ENCODE results near the gene PUS7. TPM values are rescaled to one million over a fixed set of nuclear protein-coding genes. Genes with fewer than 3 reads are reported as not detected.
"Not testable (repeated sequence)": the region's sequence is repeated elsewhere in the genome, so short reads cannot be mapped to it uniquely, and the experiment has no call there.

The PUS7 gene
- total RNA-seq, 1 experiment from 2014 or later = 61.0 TPM

GRCh38 chr7:105497016-105497415 lies 25.1 kb downstream of the PUS7 start:
- DNase-seq (ENCODE audit: low read depth) = no peak

GRCh38 chr7:105496521-105496920 lies 25.6 kb downstream of the PUS7 start:
- DNase-seq (ENCODE audit: low read depth) = peak; percentile 14

DNA sequence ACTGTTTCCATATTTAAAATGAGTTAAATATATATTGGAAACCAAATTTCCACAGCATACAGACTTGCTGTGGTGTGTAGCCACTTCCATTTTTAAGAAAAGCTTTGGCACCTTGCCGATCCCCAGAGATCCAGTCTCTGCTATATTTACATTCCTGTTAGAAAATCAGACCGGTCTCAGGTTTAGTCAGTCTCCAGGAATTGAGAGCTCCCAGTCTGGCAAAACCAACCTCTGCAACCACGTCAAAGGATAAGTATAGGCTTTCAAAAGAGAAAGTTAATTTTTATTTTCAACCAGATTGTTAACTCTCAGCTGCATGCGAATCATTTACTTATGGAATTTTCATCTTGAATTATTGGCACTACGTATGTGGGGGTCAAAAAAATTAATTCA lies 28.2 kb downstream of the PUS7 start:
- peak; percentile 85 for DNase-seq (ENCODE audit: low read depth)

GRCh38 chr7:105493196-105493922 lies 28.7 kb downstream of the PUS7 start:
- peak; percentile 46 for DNase-seq (ENCODE audit: low read depth)

GRCh38 chr7:105489409-105489808 lies 32.7 kb downstream of the PUS7 start:
- DNase-seq (ENCODE audit: low read depth) = no peak

GRCh38 chr7:105487579-105488571 lies 34.2 kb downstream of the PUS7 start:
- DNase-seq (ENCODE audit: low read depth) = peak; percentile 72

GRCh38 chr7:105480931-105481330 lies 41.1 kb downstream of the PUS7 start:
- no peak for DNase-seq (ENCODE audit: low read depth)

- no peak for DNase-seq (ENCODE audit: low read depth)
Measured at GRCh38 chr7:105478606-105479005, 43.5 kb downstream of the PUS7 start.

DNA sequence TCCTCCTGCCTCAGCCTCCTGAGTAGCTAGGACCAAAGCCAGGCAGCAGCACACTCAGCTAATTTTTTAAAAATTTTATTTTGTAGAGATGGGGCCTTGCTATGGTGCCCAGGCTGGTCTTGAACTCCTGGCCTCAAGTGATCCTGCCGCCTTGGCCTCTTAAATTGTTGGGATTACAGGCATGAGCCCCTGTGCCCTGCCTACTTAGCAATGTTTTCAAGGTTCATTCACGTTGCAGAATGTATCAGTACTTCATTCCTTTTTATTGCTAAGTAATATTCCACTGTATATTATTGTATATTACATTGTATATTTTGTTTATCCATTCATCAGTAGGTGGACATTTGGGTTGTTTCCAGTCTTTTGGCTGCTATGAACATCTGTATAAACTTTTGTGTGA lies 44.2 kb downstream of the PUS7 start:
- DNase-seq (ENCODE audit: low read depth) = no peak

DNA sequence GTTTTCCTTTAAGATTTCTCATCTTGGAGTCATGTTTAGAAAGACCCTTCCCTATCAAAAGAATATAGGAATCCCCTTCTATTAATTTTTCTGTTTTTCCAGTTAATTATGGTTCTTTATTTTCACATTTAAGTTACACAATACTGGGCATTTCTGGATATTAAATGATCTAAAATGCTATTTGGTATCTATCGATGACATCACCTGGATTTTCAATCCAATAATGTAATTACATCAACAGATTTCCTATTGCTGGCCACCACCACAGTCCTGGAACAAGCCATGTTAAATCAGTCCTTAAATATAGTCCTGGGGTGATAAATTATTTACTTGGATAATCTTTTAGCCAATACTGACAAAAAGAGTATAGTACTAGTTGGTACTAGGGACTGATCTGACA lies 48.0 kb downstream of the PUS7 start:
- no peak for DNase-seq (ENCODE audit: low read depth)

- DNase-seq (ENCODE audit: low read depth) = peak; percentile 53
Measured at GRCh38 chr7:105473163-105473562, 48.9 kb downstream of the PUS7 start.

DNA sequence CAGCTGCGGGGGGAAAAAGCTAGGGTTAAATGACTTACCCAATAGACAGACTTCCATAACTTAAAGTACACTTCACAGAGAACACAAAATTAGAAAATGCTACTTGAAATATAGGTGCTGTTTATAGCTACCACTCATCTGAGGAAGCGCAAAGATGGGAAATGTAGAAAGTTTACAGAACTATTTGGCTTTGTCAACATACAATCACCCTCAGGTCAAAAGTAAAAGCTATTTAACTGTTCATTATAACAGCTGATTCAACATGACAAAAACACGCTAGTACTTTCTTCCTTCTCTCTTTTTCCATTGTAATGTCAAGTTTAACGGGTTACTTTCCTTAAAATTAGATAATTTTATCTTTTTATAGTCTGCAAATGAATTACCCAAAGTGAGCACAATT lies 51.2 kb downstream of the PUS7 start:
- DNase-seq (ENCODE audit: low read depth) = no peak

DNA sequence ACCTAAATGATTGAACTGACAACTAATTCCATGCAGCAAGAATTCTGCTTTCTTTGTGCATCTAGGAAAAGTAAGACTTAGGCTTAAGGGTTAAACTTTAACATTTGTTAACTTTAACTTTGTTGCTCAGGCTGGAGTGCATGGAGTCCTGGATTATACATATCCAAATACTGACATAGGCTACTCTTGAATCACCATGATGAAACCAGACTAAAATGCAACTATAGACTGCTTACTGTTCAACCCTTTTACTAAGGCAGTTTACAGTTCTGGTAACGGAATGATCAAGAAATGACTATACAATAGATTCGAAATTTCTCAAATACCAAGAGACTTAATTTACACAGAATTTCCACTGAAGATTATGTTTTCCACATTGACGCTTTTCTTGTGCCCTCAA lies 52.0 kb downstream of the PUS7 start:
- DNase-seq (ENCODE audit: low read depth) = no peak

DNA sequence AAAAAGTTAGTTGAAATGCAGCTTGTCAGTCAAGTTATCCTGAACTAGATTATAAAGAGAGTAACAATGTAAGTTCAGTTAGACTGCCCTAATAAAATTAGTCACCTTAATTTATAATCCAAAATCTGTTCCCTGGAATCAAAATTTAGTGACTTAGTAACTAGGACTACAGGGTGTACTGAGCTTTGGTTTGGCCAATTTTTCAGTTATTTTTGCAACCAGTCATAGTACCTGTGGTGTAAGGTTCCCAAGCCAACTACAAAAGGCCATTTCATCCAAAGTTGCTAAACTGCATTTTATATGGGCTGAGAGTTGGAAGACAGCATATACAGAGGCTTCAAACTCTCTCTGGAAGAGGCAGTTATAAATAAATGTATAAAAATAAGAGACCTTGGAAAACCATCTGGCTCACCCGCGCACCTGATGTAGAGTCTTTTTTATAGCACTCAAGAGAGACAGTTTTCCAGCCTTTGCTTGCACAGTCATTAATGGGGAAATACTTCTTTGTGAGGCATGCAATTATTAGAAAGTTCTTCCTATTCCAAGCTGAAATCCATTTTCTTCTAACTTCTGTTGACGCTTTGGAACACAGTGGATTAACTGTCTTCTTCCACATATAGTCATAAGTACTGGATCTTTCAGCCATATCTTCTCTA lies 59.2 kb downstream of the PUS7 start:
- no peak for DNase-seq (ENCODE audit: low read depth)

GRCh38 chr7:105461518-105461917 lies 60.6 kb downstream of the PUS7 start:
- no peak for DNase-seq (ENCODE audit: low read depth)

DNA sequence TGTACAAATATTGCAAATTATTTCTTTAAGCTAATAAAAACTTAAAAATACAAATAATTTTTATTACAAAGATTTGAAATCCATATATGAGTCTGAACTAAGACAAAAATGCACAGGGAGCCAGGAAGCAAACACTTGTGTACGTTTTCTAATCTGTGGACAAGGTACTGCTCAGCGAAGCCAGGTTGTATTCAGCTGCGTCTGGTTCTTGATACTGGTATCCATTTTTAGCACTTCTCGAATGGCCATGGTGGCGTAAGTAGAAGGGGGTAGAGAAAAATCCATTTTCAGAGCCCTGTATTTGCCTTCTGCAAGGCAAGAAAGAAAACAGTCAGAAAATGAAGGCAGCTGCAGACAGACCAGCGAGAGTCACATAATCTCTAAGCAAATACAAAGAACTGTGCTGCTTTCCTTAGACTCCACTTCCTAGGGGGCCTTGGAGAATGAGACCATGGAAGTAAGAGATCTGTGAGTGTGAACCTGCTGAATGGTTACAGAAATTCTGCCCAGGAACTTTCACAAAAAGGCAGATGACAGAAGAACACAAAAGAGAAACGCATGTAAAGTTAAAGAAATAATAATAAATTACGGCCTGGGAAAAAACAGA lies 64.3 kb downstream of the PUS7 start:
- DNase-seq (ENCODE audit: low read depth) = no peak

DNA sequence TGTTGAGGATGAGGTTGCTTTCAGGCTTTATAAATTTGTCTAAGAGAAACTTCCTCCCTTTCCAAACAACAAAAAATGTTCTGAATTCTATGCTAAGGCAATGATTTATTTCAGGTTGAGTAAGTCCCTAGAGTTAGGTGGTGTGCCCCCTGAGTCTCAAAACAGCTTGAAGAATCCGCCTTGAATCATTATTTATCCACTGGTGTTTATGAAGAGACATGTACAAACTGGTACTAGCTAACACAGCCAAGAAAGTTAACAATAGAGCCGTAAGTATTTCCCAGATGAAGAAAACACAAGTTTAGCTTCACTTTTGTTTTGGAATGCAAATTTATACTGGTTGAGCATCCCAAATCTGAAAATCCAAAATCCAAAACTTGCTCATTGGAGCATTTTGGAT lies 67.2 kb downstream of the PUS7 start:
- DNase-seq (ENCODE audit: low read depth) = no peak

- DNase-seq (ENCODE audit: low read depth) = peak; percentile 46
Measured at GRCh38 chr7:105454095-105454747, 67.8 kb downstream of the PUS7 start.

DNA sequence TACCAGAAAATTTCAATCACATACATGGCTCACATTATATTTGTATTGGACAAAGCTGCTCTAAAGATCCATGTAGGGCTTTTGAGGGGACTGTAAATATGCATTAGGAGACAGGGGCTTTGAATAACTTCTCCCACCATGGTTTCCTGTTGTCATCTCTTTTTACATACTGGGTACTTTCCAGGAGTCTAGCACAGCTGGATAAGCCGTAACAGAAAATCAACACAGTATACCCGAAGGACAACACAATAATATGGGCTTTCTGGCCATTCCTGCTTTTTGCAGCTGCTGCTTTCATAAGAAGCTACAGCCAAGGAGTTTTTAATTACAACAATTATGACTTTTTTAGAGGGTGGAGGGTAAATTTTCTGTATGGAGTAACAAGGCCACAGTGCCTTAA lies 70.0 kb downstream of the PUS7 start:
- no peak for DNase-seq (ENCODE audit: low read depth)

GRCh38 chr7:105450870-105451269 lies 71.2 kb downstream of the PUS7 start:
- not testable (repeated sequence) for DNase-seq (ENCODE audit: low read depth)

GRCh38 chr7:105450177-105450861 lies 71.8 kb downstream of the PUS7 start:
- no peak for DNase-seq (ENCODE audit: low read depth)

Measured in Daoy (cell line).